Femur (tissue), 1 donor: ENCODE data around the gene PDE4DIP.
"Not testable (repeated sequence)": the region's sequence is repeated elsewhere in the genome, so short reads cannot be mapped to it uniquely, and the experiment has no call there.

Experiments
- DNase-seq: peaks from one replicate; pipeline ENCODE4 v3.0.0-alpha.2; 2017

The PDE4DIP gene

GRCh38 chr1:148977785-148978184, 133.6 kb downstream of the PDE4DIP start:
- DNase-seq, result not testable (repeated sequence)

- not testable (repeated sequence) for DNase-seq
Measured at GRCh38 chr1:148989378-148989777, 145.2 kb downstream of the PDE4DIP start.

GRCh38 chr1:148990233-148990788, 146.1 kb downstream of the PDE4DIP start:
- not testable (repeated sequence) for DNase-seq

- DNase-seq, result not testable (repeated sequence)
Measured at GRCh38 chr1:148991818-148992217, 147.6 kb downstream of the PDE4DIP start.

GRCh38 chr1:148992364-148992763, 148.1 kb downstream of the PDE4DIP start:
- DNase-seq, result not testable (repeated sequence)

GRCh38 chr1:148996449-148997224, 152.4 kb downstream of the PDE4DIP start:
- DNase-seq, result not testable (repeated sequence)

- DNase-seq, result not testable (repeated sequence)
Measured at GRCh38 chr1:148997405-148997804, 153.2 kb downstream of the PDE4DIP start.

- DNase-seq, result not testable (repeated sequence)
Measured at GRCh38 chr1:149002664-149003063, 158.4 kb downstream of the PDE4DIP start.

GRCh38 chr1:149008326-149008725, 164.1 kb downstream of the PDE4DIP start:
- not testable (repeated sequence) for DNase-seq

GRCh38 chr1:149008769-149009168, 164.5 kb downstream of the PDE4DIP start:
- DNase-seq, result not testable (repeated sequence)

- DNase-seq, result not testable (repeated sequence)
Measured at GRCh38 chr1:149009761-149010160, 165.5 kb downstream of the PDE4DIP start.

GRCh38 chr1:149012599-149012998, 168.4 kb downstream of the PDE4DIP start:
- DNase-seq, result not testable (repeated sequence)

- not testable (repeated sequence) for DNase-seq
Measured at GRCh38 chr1:149013513-149013912, 169.3 kb downstream of the PDE4DIP start.

GRCh38 chr1:149015522-149015921, 171.3 kb downstream of the PDE4DIP start:
- not testable (repeated sequence) for DNase-seq

GRCh38 chr1:149016626-149017025, 172.4 kb downstream of the PDE4DIP start:
- not testable (repeated sequence) for DNase-seq

- DNase-seq, result not testable (repeated sequence)
Measured at GRCh38 chr1:149018577-149018976, 174.3 kb downstream of the PDE4DIP start.

GRCh38 chr1:149024327-149024726, 180.1 kb downstream of the PDE4DIP start:
- not testable (repeated sequence) for DNase-seq

- DNase-seq, result not testable (repeated sequence)
Measured at GRCh38 chr1:149033916-149034315, 189.7 kb downstream of the PDE4DIP start.

GRCh38 chr1:149043056-149043455, 198.8 kb downstream of the PDE4DIP start:
- DNase-seq, result not testable (repeated sequence)

- not testable (repeated sequence) for DNase-seq
Measured at GRCh38 chr1:149064611-149065010, 220.4 kb downstream of the PDE4DIP start.

- DNase-seq, result not testable (repeated sequence)
Measured at GRCh38 chr1:149075505-149076127, 231.4 kb downstream of the PDE4DIP start.
